ENCODE measurements around the gene LYRM9.
"Not testable (repeated sequence)": the region's sequence is repeated elsewhere in the genome, so short reads cannot be mapped to it uniquely, and the experiment has no call there.

The LYRM9 gene

GRCh38 chr17:27837769-27838168 is 55.4 kb downstream of the LYRM9 start:
- DNase-seq = not testable (repeated sequence)

GRCh38 chr17:27836651-27837050 is 56.5 kb downstream of the LYRM9 start:
- DNase-seq = no peak

- no peak for DNase-seq
Observed at GRCh38 chr17:27834571-27834970, 58.6 kb downstream of the LYRM9 start.

GRCh38 chr17:27832831-27833230 is 60.3 kb downstream of the LYRM9 start:
- DNase-seq = no peak

GRCh38 chr17:27829888-27830287 is 63.3 kb downstream of the LYRM9 start:
- not testable (repeated sequence) for DNase-seq

GRCh38 chr17:27829143-27829711 is 63.9 kb downstream of the LYRM9 start:
- DNase-seq = not testable (repeated sequence)
